SK-N-MC (cell line): ENCODE measurements around the gene CENPA.

ENCODE experiments used
- EZH2 ChIP-seq: fragments of 200-600 bp; sonication (generic); IDR thresholded peaks from one replicate; pipeline ENCODE4 v1.6.1; 2017; ENCODE audit warnings: antibody characterized with exemption
- POLR2AphosphoS5 ChIP-seq: IDR thresholded peaks from 2 replicates; pipeline ENCODE4 v1.6.1; 2012; ENCODE audit warnings: mild to moderate bottlenecking, low read depth, low read length, borderline replicate concordance

- TF ChIP-seq POLR2AphosphoS5 (no peak), EZH2 (no peak)
Observed at GRCh38 chr2:26743852-26744251, 42.0 kb upstream of the CENPA start.
